ENCODE results near the gene S100A14. TPM values are rescaled to one million over a fixed set of nuclear protein-coding genes. Genes with fewer than 3 reads are reported as not detected.
A peak's percentile ranks its signal among the peaks of the same experiment; 100 is the strongest.

S100A14 gene
- polyA plus RNA-seq, 2 of the 4 experiments (the other 2 are of a cell fraction), result 0.21 TPM

DNA sequence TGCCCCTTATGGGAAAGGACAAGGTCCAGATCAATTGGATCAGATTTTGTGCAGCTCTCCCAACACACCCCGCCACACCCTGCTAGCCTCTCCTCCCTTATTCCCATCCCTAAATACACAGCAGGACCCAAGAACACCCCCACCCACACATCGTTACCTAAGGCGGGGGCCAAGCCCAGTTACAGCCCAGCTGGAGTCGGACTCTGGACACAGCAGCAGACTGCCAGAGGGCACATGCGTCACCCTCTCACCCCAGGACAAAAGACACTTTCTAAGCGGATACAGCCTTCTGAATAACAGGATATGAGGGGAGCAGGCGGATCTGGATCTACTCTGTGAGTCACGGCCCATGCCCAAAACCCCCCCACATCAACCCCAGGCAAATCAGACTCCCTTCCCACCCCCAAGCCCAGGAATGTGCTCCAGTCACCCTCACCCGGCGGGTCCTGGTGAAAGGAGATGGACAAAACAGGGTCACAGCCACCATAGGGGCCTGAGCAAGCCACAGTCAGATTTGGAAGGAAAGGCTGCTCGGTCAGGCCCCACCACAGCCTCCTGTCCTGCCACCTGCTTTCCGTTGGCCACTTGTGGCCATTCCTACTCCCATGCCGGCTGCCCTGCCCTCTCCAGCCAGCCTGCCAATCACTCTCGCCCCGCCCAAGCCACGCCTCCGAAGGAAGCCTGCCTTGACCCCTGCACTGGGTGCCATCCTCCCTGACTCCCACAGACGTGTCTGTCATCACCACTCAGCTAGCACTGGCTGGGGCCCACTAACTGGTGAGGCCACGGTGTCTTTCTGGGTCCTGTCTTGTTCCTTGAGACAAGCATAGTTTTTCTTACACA lies 7.2 kb downstream of the S100A14 start:
- FAIRE-seq, result no peak
- peak; percentile 73 to 82 for ATAC-seq
- ChIA-PET POLR2A (interaction anchor here (0.6 to 4.7 kb wide), 5 partner anchors 18 to 67 kb away, joined by 3 to 39 read pairs (median 6); partner anchors contain the start of genes CHTOP and S100A13), CTCF (interaction anchor here (1.3 to 7.9 kb wide), 5 partner anchors 18 to 98 kb away, joined by 3 to 57 read pairs (median 7); partner anchors contain the start of genes S100A1 and S100A13)
- WGBS (ENCODE audit: missing lambda C conversion rate), result 5% methylated on average over 16 of the region's 19 CpGs
- Histone ChIP-seq H3K4me2 (peak overlapping the region; percentile 96), H3K4me1 (peaks cover 44% of the 10 kb centered on the region), H3K4me3 (peak overlapping the region; percentile 45), H3K27ac (peak overlapping the region; percentile 91 to 96), H3K9me3 (no peaks in the 10 kb centered on the region)
- DNase-seq (ENCODE audit: low read depth in 1 of 2, low spot score in 1 of 2), result peak; percentile 88 to 98
- peak; percentile 46; the same call in 1 of the 2 replicates for TF ChIP-seq POLR2A (IDR thresholded peaks at IDR 0.05; ENCODE audit: low read length)
- no peak for TF ChIP-seq RNF2 (IDR thresholded peaks at IDR 0.05; ENCODE audit: borderline replicate concordance, low read depth)
- TF ChIP-seq GATA3 (IDR thresholded peaks at IDR 0.05; ENCODE audit: borderline replicate concordance), result 0 out of 2 replicates have a peak, but pooled peaks have one; percentile 13
- TF ChIP-seq SMC3 (IDR thresholded peaks at IDR 0.05), result peak; percentile 2; the same call in 1 of the 3 replicates
- TF ChIP-seq HOXB5 (CRISPR knock-in tag; IDR thresholded peaks at IDR 0.05), result no peak
- peak; percentile 59 for TF ChIP-seq FOSL2 (IDR thresholded peaks at IDR 0.05)
- TF ChIP-seq FOSL2 (CRISPR knock-in tag; IDR thresholded peaks at IDR 0.05), result peak; percentile 78
- TF ChIP-seq, protein P1, sequence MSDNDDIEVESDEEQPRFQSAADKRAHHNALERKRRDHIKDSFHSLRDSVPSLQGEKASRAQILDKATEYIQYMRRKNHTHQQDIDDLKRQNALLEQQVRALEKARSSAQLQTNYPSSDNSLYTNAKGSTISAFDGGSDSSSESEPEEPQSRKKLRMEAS (IDR thresholded peaks at IDR 0.05), result peak; percentile 21
- TF ChIP-seq, protein P2, sequence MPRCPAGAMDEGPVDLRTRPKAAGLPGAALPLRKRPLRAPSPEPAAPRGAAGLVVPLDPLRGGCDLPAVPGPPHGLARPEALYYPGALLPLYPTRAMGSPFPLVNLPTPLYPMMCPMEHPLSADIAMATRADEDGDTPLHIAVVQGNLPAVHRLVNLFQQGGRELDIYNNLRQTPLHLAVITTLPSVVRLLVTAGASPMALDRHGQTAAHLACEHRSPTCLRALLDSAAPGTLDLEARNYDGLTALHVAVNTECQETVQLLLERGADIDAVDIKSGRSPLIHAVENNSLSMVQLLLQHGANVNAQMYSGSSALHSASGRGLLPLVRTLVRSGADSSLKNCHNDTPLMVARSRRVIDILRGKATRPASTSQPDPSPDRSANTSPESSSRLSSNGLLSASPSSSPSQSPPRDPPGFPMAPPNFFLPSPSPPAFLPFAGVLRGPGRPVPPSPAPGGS (IDR thresholded peaks at IDR 0.05), result peak; percentile 33; the same call in 2 of the 3 replicates
- peak; percentile 57 to 69 for TF ChIP-seq JUN (IDR thresholded peaks at IDR 0.05)
- 0 out of 2 replicates have a peak, but pooled peaks have one; percentile 34 for TF ChIP-seq JUNB (IDR thresholded peaks at IDR 0.05)
- TF ChIP-seq, protein P3, sequence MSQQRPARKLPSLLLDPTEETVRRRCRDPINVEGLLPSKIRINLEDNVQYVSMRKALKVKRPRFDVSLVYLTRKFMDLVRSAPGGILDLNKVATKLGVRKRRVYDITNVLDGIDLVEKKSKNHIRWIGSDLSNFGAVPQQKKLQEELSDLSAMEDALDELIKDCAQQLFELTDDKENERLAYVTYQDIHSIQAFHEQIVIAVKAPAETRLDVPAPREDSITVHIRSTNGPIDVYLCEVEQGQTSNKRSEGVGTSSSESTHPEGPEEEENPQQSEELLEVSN (IDR thresholded peaks at IDR 0.05; ENCODE audit: borderline replicate concordance, low read depth), result no peak
- TF ChIP-seq MYC (IDR thresholded peaks at IDR 0.05; ENCODE audit: borderline replicate concordance, low read length), result peak; percentile 56; the same call in 1 of the 2 replicates
- TF ChIP-seq, protein P4, sequence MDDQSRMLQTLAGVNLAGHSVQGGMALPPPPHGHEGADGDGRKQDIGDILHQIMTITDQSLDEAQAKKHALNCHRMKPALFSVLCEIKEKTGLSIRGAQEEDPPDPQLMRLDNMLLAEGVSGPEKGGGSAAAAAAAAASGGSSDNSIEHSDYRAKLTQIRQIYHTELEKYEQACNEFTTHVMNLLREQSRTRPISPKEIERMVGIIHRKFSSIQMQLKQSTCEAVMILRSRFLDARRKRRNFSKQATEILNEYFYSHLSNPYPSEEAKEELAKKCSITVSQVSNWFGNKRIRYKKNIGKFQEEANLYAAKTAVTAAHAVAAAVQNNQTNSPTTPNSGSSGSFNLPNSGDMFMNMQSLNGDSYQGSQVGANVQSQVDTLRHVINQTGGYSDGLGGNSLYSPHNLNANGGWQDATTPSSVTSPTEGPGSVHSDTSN (IDR thresholded peaks at IDR 0.05), result peak; percentile 94

DNA sequence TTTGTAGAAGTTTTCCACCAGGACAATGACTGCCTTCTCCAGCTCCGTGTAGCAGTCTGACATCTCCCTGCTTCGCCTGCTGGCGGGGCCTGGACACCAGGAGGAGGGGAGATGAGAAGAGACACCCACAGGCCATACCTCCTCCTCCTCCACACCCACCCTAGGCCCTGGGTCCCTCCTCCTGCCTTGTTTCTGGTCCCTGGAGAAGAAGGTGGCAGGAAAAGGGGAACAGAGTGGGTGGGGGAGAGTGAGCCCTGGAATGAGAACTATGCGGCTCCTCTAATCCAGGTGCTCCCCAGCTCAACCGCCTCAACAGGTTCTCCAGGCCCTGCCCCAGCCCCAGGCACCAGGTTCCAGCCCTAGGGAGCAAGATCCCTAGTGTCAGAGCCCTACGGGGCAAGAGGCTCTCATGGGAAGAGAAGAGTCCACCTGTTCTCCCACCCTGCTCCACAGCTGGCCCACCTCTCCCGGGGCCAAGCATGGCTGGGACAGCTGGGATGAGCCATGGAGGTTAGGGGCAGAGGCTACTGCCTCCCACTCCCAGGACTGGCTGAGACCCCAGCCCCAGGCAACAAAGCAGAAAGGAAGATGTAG lies 7.9 kb downstream of the S100A14 start:
- ChIA-PET POLR2A (interaction anchor here (0.7 to 2.5 kb wide), 4 partner anchors 11 to 30 kb away, joined by 3 to 11 read pairs (median 5); partner anchors contain the start of genes CHTOP and S100A13), CTCF (interaction anchor here (0.6 to 7.9 kb wide), 8 partner anchors 9 to 97 kb away, joined by 3 to 57 read pairs (median 4); partner anchors contain the start of genes S100A1 and S100A13)
- Histone ChIP-seq H3K27ac (peak overlapping the region; percentile 91 to 96), H3K9me3 (no peaks in the 10 kb centered on the region), H3K4me2 (peak overlapping the region; percentile 96), H3K4me1 (peaks cover 36% of the 10 kb centered on the region), H3K4me3 (peak overlapping the region; percentile 45)
- WGBS (ENCODE audit: missing lambda C conversion rate), result 79% methylated on average over 6 of the region's 7 CpGs
- FAIRE-seq, result no peak
- peak in 1 of 2 experiments; percentile 25 for DNase-seq (ENCODE audit: low read depth in 1 of 2, low spot score in 1 of 2)
- TF ChIP-seq MYC (IDR thresholded peaks at IDR 0.05; ENCODE audit: borderline replicate concordance, low read length) (no peak), CHD2 (IDR thresholded peaks at IDR 0.05; ENCODE audit: low read length, partially characterized antibody) (no peak), ZSCAN20 (CRISPR knock-in tag; IDR thresholded peaks at IDR 0.05) (no peak), NFE2L2 (conservative IDR thresholded peaks at IDR 0.05; ENCODE audit: low read length) (no peak), HOXB5 (CRISPR knock-in tag; IDR thresholded peaks at IDR 0.05) (0 out of 2 replicates have a peak, but pooled peaks have one; percentile 34), ZNF302 (CRISPR knock-in tag; IDR thresholded peaks at IDR 0.05) (no peak)
- TF ChIP-seq, protein P5, sequence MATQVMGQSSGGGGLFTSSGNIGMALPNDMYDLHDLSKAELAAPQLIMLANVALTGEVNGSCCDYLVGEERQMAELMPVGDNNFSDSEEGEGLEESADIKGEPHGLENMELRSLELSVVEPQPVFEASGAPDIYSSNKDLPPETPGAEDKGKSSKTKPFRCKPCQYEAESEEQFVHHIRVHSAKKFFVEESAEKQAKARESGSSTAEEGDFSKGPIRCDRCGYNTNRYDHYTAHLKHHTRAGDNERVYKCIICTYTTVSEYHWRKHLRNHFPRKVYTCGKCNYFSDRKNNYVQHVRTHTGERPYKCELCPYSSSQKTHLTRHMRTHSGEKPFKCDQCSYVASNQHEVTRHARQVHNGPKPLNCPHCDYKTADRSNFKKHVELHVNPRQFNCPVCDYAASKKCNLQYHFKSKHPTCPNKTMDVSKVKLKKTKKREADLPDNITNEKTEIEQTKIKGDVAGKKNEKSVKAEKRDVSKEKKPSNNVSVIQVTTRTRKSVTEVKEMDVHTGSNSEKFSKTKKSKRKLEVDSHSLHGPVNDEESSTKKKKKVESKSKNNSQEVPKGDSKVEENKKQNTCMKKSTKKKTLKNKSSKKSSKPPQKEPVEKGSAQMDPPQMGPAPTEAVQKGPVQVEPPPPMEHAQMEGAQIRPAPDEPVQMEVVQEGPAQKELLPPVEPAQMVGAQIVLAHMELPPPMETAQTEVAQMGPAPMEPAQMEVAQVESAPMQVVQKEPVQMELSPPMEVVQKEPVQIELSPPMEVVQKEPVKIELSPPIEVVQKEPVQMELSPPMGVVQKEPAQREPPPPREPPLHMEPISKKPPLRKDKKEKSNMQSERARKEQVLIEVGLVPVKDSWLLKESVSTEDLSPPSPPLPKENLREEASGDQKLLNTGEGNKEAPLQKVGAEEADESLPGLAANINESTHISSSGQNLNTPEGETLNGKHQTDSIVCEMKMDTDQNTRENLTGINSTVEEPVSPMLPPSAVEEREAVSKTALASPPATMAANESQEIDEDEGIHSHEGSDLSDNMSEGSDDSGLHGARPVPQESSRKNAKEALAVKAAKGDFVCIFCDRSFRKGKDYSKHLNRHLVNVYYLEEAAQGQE (IDR thresholded peaks at IDR 0.05), result no peak
- no peak for ATAC-seq

Measured in A549 (cell line).